Loucy (cell line): ENCODE results near the gene FIGN.
A peak's percentile ranks its signal among the peaks of the same experiment; 100 is the strongest.

Source experiments
- H2AFZ ChIP-seq: fragments of 200-600 bp; sonication (generic); 2 replicates; pipeline ENCODE4 v1.6.0; 2016; ENCODE audit warnings: antibody characterized with exemption, mild to moderate bottlenecking, low read length, moderate library complexity
- H3F3A ChIP-seq: fragments of 200-600 bp; 2 replicates; pipeline ENCODE4 v1.6.0; 2016; ENCODE audit warnings: antibody characterized with exemption, low read depth, mild to moderate bottlenecking
- H3K27me3 ChIP-seq: fragments of 200-600 bp; sonication (generic); 2 replicates; pipeline ENCODE4 v1.6.1; 2014; ENCODE audit warnings: low read length, mild to moderate bottlenecking; ENCODE audit not compliant: insufficient read depth, poor library complexity, severe bottlenecking
- H3K36me3 ChIP-seq: fragments of 200-600 bp; sonication (generic); 2 replicates; pipeline ENCODE4 v1.6.1; 2016; ENCODE audit warnings: low read length; ENCODE audit not compliant: insufficient read depth
- H3K4me1 ChIP-seq: fragments of 200-600 bp; sonication (generic); 2 replicates; pipeline ENCODE4 v1.5.1; 2014; ENCODE audit warnings: low read length, mild to moderate bottlenecking; ENCODE audit not compliant: insufficient read depth, poor library complexity, severe bottlenecking
- H3K4me2 ChIP-seq: fragments of 200-600 bp; sonication (generic); 2 replicates; pipeline ENCODE4 v1.6.0; 2014; ENCODE audit warnings: antibody characterized with exemption, low read length, low read depth, mild to moderate bottlenecking; ENCODE audit not compliant: poor library complexity, severe bottlenecking
- H3K4me3 ChIP-seq: fragments of 200-600 bp; sonication (generic); 2 replicates; pipeline ENCODE4 v1.5.1; 2014; ENCODE audit warnings: low read length, mild to moderate bottlenecking, mixed read lengths; ENCODE audit not compliant: poor library complexity, severe bottlenecking
- H3K79me2 ChIP-seq: fragments of 200-600 bp; sonication (generic); 2 replicates; pipeline ENCODE4 v1.6.1; 2014; ENCODE audit warnings: low read length; ENCODE audit not compliant: insufficient read depth
- H3K9ac ChIP-seq: fragments of 200-600 bp; sonication (generic); 2 replicates; pipeline ENCODE4 v1.6.0; 2014; ENCODE audit warnings: mild to moderate bottlenecking, low read depth, low read length, moderate library complexity; ENCODE audit not compliant: poor library complexity, severe bottlenecking
- H3K9me2 ChIP-seq: fragments of 200-600 bp; sonication (generic); replicated peaks from 2 replicates; pipeline ENCODE4 v1.6.1; 2016; ENCODE audit warnings: low read depth, low read length, mixed read lengths
- H3K9me3 ChIP-seq: fragments of 200-600 bp; sonication (generic); 2 replicates; pipeline ENCODE4 v1.6.1; 2014; ENCODE audit warnings: mild to moderate bottlenecking, antibody characterized with exemption, low read length, low read depth; ENCODE audit not compliant: insufficient read depth
- H4K20me1 ChIP-seq: fragments of 200-600 bp; sonication (generic); 2 replicates; pipeline ENCODE4 v1.6.0; 2014; ENCODE audit warnings: antibody characterized with exemption, low read length, mild to moderate bottlenecking; ENCODE audit not compliant: insufficient read depth, poor library complexity, severe bottlenecking
- CTCF ChIP-seq: fragments of 200-600 bp; sonication (generic); conservative IDR thresholded peaks from 2 replicates; pipeline ENCODE4 v1.5.1; 2014; ENCODE audit warnings: mild to moderate bottlenecking, antibody characterized with exemption, low read length
- EZH2phosphoT487 ChIP-seq: fragments of 200-600 bp; IDR thresholded peaks from 2 replicates; pipeline ENCODE4 v1.6.1; 2018; ENCODE audit warnings: antibody characterized with exemption, mild to moderate bottlenecking, moderate library complexity, borderline replicate concordance

The FIGN gene

GRCh38 chr2:163613266-163613731 is 122.5 kb downstream of the FIGN start:
- Histone ChIP-seq H3K4me2 (no peak overlapping the region), H3K4me1 (no peaks in the 10 kb centered on the region), H3K79me2 (no peaks in the 10 kb centered on the region), H3F3A (no peaks in the 10 kb centered on the region), H3K4me3 (no peak overlapping the region), H3K9ac (no peak overlapping the region), H3K27me3 (no peaks in the 10 kb centered on the region), H2AFZ (no peak overlapping the region), H4K20me1 (no peaks in the 10 kb centered on the region), H3K9me2 (no peaks in the 10 kb centered on the region), H3K36me3 (no peaks in the 10 kb centered on the region), H3K9me3 (no peaks in the 10 kb centered on the region)
- TF ChIP-seq CTCF (no peak), EZH2phosphoT487 (no peak)

GRCh38 chr2:163612332-163612731 is 123.5 kb downstream of the FIGN start:
- Histone ChIP-seq H3K36me3 (no peaks in the 10 kb centered on the region), H3K79me2 (no peaks in the 10 kb centered on the region), H3F3A (no peaks in the 10 kb centered on the region), H4K20me1 (no peaks in the 10 kb centered on the region), H3K27me3 (no peaks in the 10 kb centered on the region), H3K9me3 (no peaks in the 10 kb centered on the region), H3K9me2 (no peaks in the 10 kb centered on the region), H3K9ac (no peak overlapping the region), H3K4me2 (no peak overlapping the region), H3K4me1 (no peaks in the 10 kb centered on the region), H2AFZ (no peak overlapping the region), H3K4me3 (no peak overlapping the region)
- TF ChIP-seq EZH2phosphoT487 (no peak), CTCF (no peak)

- no peak overlapping the region for H2AFZ ChIP-seq
- H3K4me2 ChIP-seq, result no peak overlapping the region
- no peak for TF ChIP-seq EZH2phosphoT487
- H3K36me3 ChIP-seq, result no peaks in the 10 kb centered on the region
- H3K4me1 ChIP-seq, result no peaks in the 10 kb centered on the region
- no peaks in the 10 kb centered on the region for H3K27me3 ChIP-seq
- H3K4me3 ChIP-seq, result no peak overlapping the region
- H3K9ac ChIP-seq, result no peak overlapping the region
- H3K9me2 ChIP-seq, result no peaks in the 10 kb centered on the region
- H3K79me2 ChIP-seq, result no peaks in the 10 kb centered on the region
- H3F3A ChIP-seq, result no peaks in the 10 kb centered on the region
- H3K9me3 ChIP-seq, result no peaks in the 10 kb centered on the region
- no peaks in the 10 kb centered on the region for H4K20me1 ChIP-seq
Measured at GRCh38 chr2:163611557-163611906, 124.3 kb downstream of the FIGN start.

GRCh38 chr2:163610817-163611556 is 124.8 kb downstream of the FIGN start:
- Histone ChIP-seq H3K4me3 (no peak overlapping the region), H3K9me3 (no peaks in the 10 kb centered on the region), H3K4me1 (no peaks in the 10 kb centered on the region), H3F3A (no peaks in the 10 kb centered on the region), H4K20me1 (no peaks in the 10 kb centered on the region), H3K4me2 (no peak overlapping the region), H2AFZ (no peak overlapping the region), H3K9ac (no peak overlapping the region), H3K9me2 (no peaks in the 10 kb centered on the region), H3K27me3 (no peaks in the 10 kb centered on the region), H3K36me3 (no peaks in the 10 kb centered on the region), H3K79me2 (no peaks in the 10 kb centered on the region)
- TF ChIP-seq CTCF (peak; percentile 26; the same call in 1 of the 2 replicates), EZH2phosphoT487 (no peak)
